Common myeloid progenitor, CD34-positive (primary cell): Measurements from ENCODE around the gene NIPAL3.
"Not testable (repeated sequence)": the region's sequence is repeated elsewhere in the genome, so short reads cannot be mapped to it uniquely, and the experiment has no call there.

Source experiments
- CTCF ChIA-PET: fragments of 350-600 bp; sonication (Branson Sonifier 250); formaldehyde crosslinking; loops from one replicate; lab custom pipeline; 2021; ENCODE audit warnings: antibody characterized with exemption; lab: Charles Lee
- POLR2A ChIA-PET: fragments of 350-600 bp; sonication (Branson Sonifier 250); formaldehyde crosslinking; loops from one replicate; lab custom pipeline; 2021; ENCODE audit warnings: antibody characterized with exemption; lab: Charles Lee
- DNase-seq, 3 donors: peaks; one replicate each; pipeline versions ENCODE4 v3.0.0 to v3.0.0-alpha.2; 2013
- H3K27ac ChIP-seq, 2 experiments: 1 replicate in 1 of 2; 2 replicates in 1 of 2; pipeline ENCODE4 v1.7.0; 2013; ENCODE audit warnings: inconsistent platforms in 2 of 2, low read length in 2 of 2, mild to moderate bottlenecking in 2 of 2, low read depth in 1 of 2, moderate library complexity in 1 of 2; ENCODE audit not compliant: severe bottlenecking in 2 of 2, insufficient read depth in 1 of 2, poor library complexity in 1 of 2
- H3K27me3 ChIP-seq, 5 experiments: replicated peaks in 2 of 5; 1 replicate in 3 of 5; 2 replicates in 2 of 5; pipeline versions ENCODE4 v1.6.1 to v1.7.0; 2013; ENCODE audit warnings: low read length in 4 of 5, mild to moderate bottlenecking in 2 of 5, moderate library complexity in 2 of 5, inconsistent platforms in 1 of 5; ENCODE audit not compliant: insufficient read depth in 5 of 5, control insufficient read depth in 4 of 5
- H3K36me3 ChIP-seq, 4 experiments: 1 replicate in 2 of 4; 2 replicates in 2 of 4; pipeline versions ENCODE4 v1.6.1 to v1.7.0; 2013; ENCODE audit warnings: low read length in 3 of 4, control low read depth in 1 of 4, mild to moderate bottlenecking in 1 of 4; ENCODE audit not compliant: control insufficient read depth in 4 of 4, insufficient read depth in 4 of 4
- H3K4me1 ChIP-seq, 4 experiments: 1 replicate in 3 of 4; 2 replicates in 1 of 4; pipeline versions ENCODE4 v1.6.1 to v1.7.1; 2013; ENCODE audit warnings: low read length in 3 of 4, mild to moderate bottlenecking in 3 of 4, control low read depth in 1 of 4, inconsistent platforms in 1 of 4, moderate library complexity in 1 of 4; ENCODE audit not compliant: control insufficient read depth in 4 of 4, insufficient read depth in 4 of 4; ENCODE audit errors: control extremely low read depth in 1 of 4
- H3K4me3 ChIP-seq, 7 experiments: 1 replicate in 4 of 7; 2 replicates in 3 of 7; pipeline versions ENCODE4 v1.5.1 to v1.7.0; 2013; ENCODE audit warnings: mild to moderate bottlenecking in 7 of 7, low read length in 6 of 7, moderate library complexity in 6 of 7, inconsistent platforms in 2 of 7, low read depth in 2 of 7, control low read depth in 1 of 7; ENCODE audit not compliant: insufficient read depth in 4 of 7, control insufficient read depth in 1 of 7; ENCODE audit errors: extremely low read depth in 1 of 7
- H3K9me3 ChIP-seq, 5 experiments: 1 replicate in 4 of 5; 2 replicates in 1 of 5; pipeline versions ENCODE4 v1.6.1 to v1.7.1; 2013; ENCODE audit warnings: low read length in 4 of 5, mild to moderate bottlenecking in 2 of 5, inconsistent platforms in 1 of 5, low read depth in 1 of 5, moderate library complexity in 1 of 5; ENCODE audit not compliant: control insufficient read depth in 4 of 5, insufficient read depth in 2 of 5; ENCODE audit errors: control extremely low read depth in 1 of 5
- WGBS: methylation state at CpG from one replicate; pipeline ENCODE4 v1.1.5; 2013; ENCODE audit not compliant: insufficient coverage; 5-methylcytosine and 5-hydroxymethylcytosine counted together

Gene NIPAL3

DNA sequence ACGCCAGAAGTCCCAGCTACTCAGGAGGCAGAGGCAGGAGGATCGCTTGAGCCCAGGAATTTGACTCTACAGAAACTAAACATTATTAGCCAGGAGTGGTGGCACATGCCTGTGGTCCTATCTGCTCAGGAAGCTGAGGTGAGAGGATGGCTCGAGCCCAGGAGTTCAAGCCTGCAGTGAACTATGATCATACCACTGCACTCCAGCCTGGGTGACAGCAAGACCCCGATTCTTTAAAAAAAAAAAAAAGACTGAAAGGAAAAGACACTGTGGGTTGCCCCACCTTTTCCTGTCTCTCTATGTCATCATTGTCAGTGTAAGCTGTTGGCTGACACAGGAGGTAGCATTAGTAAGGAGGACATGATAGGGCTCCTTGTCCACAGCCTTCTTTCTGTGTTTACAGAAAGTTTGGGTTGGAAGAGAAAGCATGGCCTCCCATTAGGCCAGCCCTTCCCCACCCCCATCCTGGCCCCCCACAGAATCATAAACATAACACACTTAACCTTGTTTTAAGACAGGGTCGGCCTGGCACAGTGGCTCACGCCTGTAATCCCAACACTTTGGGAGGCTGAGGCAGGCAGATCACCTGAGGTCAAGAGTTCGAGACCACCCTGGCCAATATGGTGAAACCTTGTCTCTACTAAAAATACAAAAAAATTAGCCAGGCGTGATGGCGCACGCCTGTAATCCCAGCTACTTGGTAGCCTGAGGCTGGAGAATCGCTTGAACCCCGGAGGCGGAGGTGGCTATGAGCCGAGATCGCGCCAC, 66.4 kb downstream of the NIPAL3 start:
- H3K27me3 ChIP-seq, result no peaks in the 10 kb centered on the region
- H3K4me1 ChIP-seq, result peaks cover 7 to 27% (median 12%) of the 10 kb centered on the region in 4 experiments
- CTCF ChIA-PET, result interaction anchor here (0.9 to 1.1 kb wide), 2 partner anchors 9 to 67 kb away, joined by 3 to 5 read pairs; partner anchors contain the start of gene NIPAL3
- no peak overlapping the region for H3K27ac ChIP-seq
- no peaks in the 10 kb centered on the region for H3K9me3 ChIP-seq
- H3K4me3 ChIP-seq, result peak overlapping the region in 1 of 7 experiments; percentile 12
- no peaks in the 10 kb centered on the region for H3K36me3 ChIP-seq
- POLR2A ChIA-PET, result no interaction called here
- peak in 1 of 3 donors; percentile 31 for DNase-seq
- 89% methylated on average over 16 of the region's 16 CpGs for WGBS

- POLR2A ChIA-PET, result no interaction called here
- peaks cover 7 to 27% (median 12%) of the 10 kb centered on the region in 4 experiments for H3K4me1 ChIP-seq
- no peak overlapping the region for H3K4me3 ChIP-seq
- no peak for DNase-seq
- CTCF ChIA-PET, result interaction anchor here (1.0 kb wide), 1 partner anchor 41 kb away, joined by 3 read pairs; no protein-coding TSS in a partner anchor
- WGBS, result 93% methylated on average over 5 of the region's 5 CpGs
- H3K27me3 ChIP-seq, result no peaks in the 10 kb centered on the region
- H3K36me3 ChIP-seq, result no peaks in the 10 kb centered on the region
- H3K9me3 ChIP-seq, result no peaks in the 10 kb centered on the region
- H3K27ac ChIP-seq, result no peak overlapping the region
Observed at GRCh38 chr1:24483441-24483840, 67.8 kb downstream of the NIPAL3 start.

GRCh38 chr1:24484199-24484598, 68.6 kb downstream of the NIPAL3 start:
- ChIA-PET CTCF (no interaction called here), POLR2A (no interaction called here)
- no peak overlapping the region for H3K4me3 ChIP-seq
- no peak for DNase-seq
- H3K27me3 ChIP-seq, result no peaks in the 10 kb centered on the region
- H3K27ac ChIP-seq, result no peak overlapping the region
- no peaks in the 10 kb centered on the region for H3K36me3 ChIP-seq
- H3K9me3 ChIP-seq, result no peaks in the 10 kb centered on the region
- WGBS, result 100% methylated on average over 1 of the region's 4 CpGs
- peaks cover 7 to 27% (median 12%) of the 10 kb centered on the region in 4 experiments for H3K4me1 ChIP-seq

DNA sequence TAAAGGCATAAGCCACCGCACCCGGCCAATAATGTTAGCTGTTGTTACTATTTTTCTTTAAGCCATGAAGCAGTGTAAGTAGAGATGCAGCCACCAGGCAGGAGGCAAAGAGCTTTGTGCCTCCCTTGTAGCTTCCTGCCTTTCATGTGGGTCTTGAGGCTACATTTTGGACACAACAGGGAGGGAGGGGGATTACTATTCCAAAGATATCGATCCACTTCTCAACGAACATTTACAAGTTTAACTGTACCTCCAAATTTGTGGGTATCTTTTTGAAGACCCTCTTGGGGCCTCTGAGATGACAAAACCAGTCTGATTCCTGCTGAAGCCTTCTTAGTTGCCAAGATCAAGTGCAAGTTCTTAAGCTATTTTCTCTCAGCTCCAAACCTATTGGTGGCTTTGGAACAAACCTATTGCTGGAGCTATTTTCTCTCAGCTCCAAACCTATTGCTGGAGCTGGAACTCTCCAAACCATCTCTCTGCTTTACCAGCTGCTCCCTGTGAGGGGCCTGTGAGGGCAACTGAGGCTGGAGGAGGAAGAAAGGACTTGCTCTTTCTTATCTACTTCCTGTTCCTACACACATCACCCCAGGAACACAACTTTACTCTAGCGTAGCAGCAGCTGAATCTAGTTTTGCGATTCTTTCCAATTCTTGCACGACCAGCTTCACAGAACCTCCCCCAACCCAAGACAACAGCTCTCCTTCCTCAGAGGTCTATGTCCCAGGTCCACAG, 70.9 kb downstream of the NIPAL3 start:
- WGBS, result 94% methylated on average over 7 of the region's 7 CpGs
- Histone ChIP-seq H3K4me3 (no peak overlapping the region), H3K9me3 (peaks cover 0 to 7% (median 0%) of the 10 kb centered on the region in 5 experiments), H3K27me3 (no peaks in the 10 kb centered on the region), H3K4me1 (peaks cover 2 to 14% (median 6%) of the 10 kb centered on the region in 4 experiments), H3K27ac (no peak overlapping the region), H3K36me3 (no peaks in the 10 kb centered on the region)
- DNase-seq, result no peak
- CTCF ChIA-PET, result interaction anchor here (0.6 to 1.1 kb wide), 3 partner anchors 9 to 225 kb away, joined by 3 to 5 read pairs (median 3); no protein-coding TSS in a partner anchor
- POLR2A ChIA-PET, result interaction anchor here (1.0 kb wide), 1 partner anchor 17 kb away, joined by 5 read pairs; no protein-coding TSS in a partner anchor

DNA sequence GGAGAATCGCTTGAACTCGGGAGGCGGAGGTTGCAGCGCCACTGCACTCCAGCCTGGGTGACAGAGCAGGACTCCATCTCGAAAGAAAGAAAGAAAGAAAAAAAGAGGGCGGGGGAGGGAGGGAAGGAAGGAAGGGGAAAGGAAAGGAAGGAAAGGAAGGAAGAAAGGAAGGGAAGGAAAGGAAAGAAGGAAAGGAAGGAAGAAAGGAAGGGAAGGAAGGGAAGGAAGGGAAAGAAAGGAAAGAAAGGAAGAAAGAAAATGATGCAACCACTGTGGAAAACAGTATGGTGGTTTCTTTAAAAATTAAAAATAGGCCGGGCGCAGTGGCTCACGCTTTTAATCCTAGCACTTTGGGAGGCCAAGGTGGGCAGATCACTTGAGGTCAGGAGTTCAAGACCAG, 71.9 kb downstream of the NIPAL3 start:
- no peak for DNase-seq
- peaks cover 0 to 6% (median 0%) of the 10 kb centered on the region in 4 experiments for H3K4me1 ChIP-seq
- H3K9me3 ChIP-seq, result peaks cover 0 to 7% (median 0%) of the 10 kb centered on the region in 5 experiments
- 100% methylated on average over 8 of the region's 9 CpGs for WGBS
- H3K27ac ChIP-seq, result no peak overlapping the region
- ChIA-PET CTCF (no interaction called here), POLR2A (no interaction called here)
- no peaks in the 10 kb centered on the region for H3K27me3 ChIP-seq
- H3K4me3 ChIP-seq, result no peak overlapping the region
- no peaks in the 10 kb centered on the region for H3K36me3 ChIP-seq

GRCh38 chr1:24488159-24488558, 72.6 kb downstream of the NIPAL3 start:
- H3K36me3 ChIP-seq, H3K4me3 ChIP-seq, H3K4me1 ChIP-seq, POLR2A ChIA-PET, DNase-seq, H3K9me3 ChIP-seq, CTCF ChIA-PET, H3K27ac ChIP-seq, H3K27me3 ChIP-seq: not testable (repeated sequence)
- 98% methylated on average over 5 of the region's 7 CpGs for WGBS

DNA sequence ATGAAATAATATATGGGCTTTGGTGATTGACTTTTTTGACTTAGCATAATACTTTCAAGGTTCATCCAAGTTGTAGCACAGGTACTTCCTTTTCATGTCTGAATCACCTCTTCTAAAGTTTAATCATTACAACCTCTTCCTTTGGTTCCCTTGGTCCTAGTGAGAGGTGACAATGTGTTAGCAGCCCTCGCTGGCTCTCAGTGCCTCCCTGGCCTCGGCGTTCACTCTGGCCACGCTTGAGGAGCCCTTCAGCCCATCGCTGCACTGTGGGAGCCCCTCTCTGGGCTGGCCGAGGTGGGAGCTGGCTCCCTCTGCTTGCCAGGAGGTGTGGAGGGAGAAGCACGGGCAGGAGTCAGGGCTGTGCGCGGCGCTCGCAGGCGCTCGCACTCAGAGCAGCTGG, 74.1 kb downstream of the NIPAL3 start:
- Histone ChIP-seq H3K4me1 (peaks cover 0 to 6% (median 0%) of the 10 kb centered on the region in 4 experiments), H3K27me3 (no peaks in the 10 kb centered on the region), H3K27ac (no peak overlapping the region), H3K4me3 (no peak overlapping the region), H3K9me3 (peaks cover 0 to 7% (median 0%) of the 10 kb centered on the region in 5 experiments), H3K36me3 (no peaks in the 10 kb centered on the region)
- 86% methylated on average over 11 of the region's 13 CpGs for WGBS
- ChIA-PET POLR2A (no interaction called here), CTCF (no interaction called here)
- no peak for DNase-seq
